HL-60 (cell line): Measurements from ENCODE around the gene SYNPO2.

ENCODE experiments used
- DNase-seq, 2 experiments: peaks; one replicate each; pipeline ENCODE4 v3.0.0-alpha.2; 2010 to 2020; ENCODE audit warnings: low read depth in 1 of 2, low spot score in 1 of 2
- H3K27ac ChIP-seq: fragments of 250-450 bp; sonication (Bioruptor Pico); replicated peaks from 2 replicates; pipeline ENCODE4 v1.5.1; 2020; ENCODE audit warnings: mild to moderate bottlenecking, moderate library complexity
- H3K27me3 ChIP-seq: fragments of 250-450 bp; sonication (Bioruptor Pico); 2 replicates; pipeline ENCODE4 v1.5.1; 2021; ENCODE audit warnings: mild to moderate bottlenecking, moderate library complexity; ENCODE audit not compliant: insufficient read depth, poor library complexity, severe bottlenecking
- H3K4me3 ChIP-seq: replicated peaks from 2 replicates; pipeline ENCODE4 v1.5.1; 2011; ENCODE audit warnings: mild to moderate bottlenecking, control low read depth, low read length; ENCODE audit not compliant: insufficient read depth
- GABPA ChIP-seq: IDR thresholded peaks from 2 replicates; pipeline ENCODE4 v1.6.1; 2012; ENCODE audit warnings: low read depth
- POLR2AphosphoS5 ChIP-seq: IDR thresholded peaks from 2 replicates; pipeline ENCODE4 v1.6.1; 2012; ENCODE audit warnings: low read depth
- SPI1 ChIP-seq: IDR thresholded peaks from 2 replicates; pipeline ENCODE4 v1.6.1; 2012; ENCODE audit warnings: low read depth, mild to moderate bottlenecking, borderline replicate concordance
- TF ChIP-seq, protein P1 (sequence below): IDR thresholded peaks from 2 replicates; pipeline ENCODE4 v1.6.1; 2012; ENCODE audit warnings: low read depth; ENCODE audit not compliant: insufficient replicate concordance
- TF ChIP-seq, protein P2 (sequence below): IDR thresholded peaks from one replicate; pipeline ENCODE4 v1.5.1; 2011; ENCODE audit warnings: low read length, control low read depth, inconsistent platforms; ENCODE audit not compliant: insufficient read depth

Gene SYNPO2

DNA sequence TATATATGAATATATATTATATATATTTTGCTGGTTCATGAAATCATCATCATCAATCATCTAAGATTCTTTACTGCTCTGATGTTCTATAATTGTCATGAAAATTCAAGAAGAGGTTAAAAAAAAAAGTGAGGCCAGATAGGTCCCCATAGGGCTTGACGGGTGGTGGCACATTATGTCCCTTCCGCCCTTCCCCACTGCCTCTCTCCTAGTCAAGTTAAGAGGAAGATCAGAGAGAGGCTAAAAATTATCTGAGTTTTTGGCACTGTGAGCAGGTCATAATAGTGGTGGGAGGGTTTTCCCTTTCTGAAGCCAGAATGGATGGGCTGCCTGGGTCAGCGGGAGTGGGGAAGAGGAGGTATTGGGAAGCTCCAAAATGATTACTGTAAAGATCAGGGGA is 5.4 kb downstream of the SYNPO2 start:
- no peak for TF ChIP-seq SPI1
- TF ChIP-seq, protein P1, sequence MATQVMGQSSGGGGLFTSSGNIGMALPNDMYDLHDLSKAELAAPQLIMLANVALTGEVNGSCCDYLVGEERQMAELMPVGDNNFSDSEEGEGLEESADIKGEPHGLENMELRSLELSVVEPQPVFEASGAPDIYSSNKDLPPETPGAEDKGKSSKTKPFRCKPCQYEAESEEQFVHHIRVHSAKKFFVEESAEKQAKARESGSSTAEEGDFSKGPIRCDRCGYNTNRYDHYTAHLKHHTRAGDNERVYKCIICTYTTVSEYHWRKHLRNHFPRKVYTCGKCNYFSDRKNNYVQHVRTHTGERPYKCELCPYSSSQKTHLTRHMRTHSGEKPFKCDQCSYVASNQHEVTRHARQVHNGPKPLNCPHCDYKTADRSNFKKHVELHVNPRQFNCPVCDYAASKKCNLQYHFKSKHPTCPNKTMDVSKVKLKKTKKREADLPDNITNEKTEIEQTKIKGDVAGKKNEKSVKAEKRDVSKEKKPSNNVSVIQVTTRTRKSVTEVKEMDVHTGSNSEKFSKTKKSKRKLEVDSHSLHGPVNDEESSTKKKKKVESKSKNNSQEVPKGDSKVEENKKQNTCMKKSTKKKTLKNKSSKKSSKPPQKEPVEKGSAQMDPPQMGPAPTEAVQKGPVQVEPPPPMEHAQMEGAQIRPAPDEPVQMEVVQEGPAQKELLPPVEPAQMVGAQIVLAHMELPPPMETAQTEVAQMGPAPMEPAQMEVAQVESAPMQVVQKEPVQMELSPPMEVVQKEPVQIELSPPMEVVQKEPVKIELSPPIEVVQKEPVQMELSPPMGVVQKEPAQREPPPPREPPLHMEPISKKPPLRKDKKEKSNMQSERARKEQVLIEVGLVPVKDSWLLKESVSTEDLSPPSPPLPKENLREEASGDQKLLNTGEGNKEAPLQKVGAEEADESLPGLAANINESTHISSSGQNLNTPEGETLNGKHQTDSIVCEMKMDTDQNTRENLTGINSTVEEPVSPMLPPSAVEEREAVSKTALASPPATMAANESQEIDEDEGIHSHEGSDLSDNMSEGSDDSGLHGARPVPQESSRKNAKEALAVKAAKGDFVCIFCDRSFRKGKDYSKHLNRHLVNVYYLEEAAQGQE = no peak
- no peak for TF ChIP-seq GABPA
- no peak for TF ChIP-seq POLR2AphosphoS5
- TF ChIP-seq, protein P2, sequence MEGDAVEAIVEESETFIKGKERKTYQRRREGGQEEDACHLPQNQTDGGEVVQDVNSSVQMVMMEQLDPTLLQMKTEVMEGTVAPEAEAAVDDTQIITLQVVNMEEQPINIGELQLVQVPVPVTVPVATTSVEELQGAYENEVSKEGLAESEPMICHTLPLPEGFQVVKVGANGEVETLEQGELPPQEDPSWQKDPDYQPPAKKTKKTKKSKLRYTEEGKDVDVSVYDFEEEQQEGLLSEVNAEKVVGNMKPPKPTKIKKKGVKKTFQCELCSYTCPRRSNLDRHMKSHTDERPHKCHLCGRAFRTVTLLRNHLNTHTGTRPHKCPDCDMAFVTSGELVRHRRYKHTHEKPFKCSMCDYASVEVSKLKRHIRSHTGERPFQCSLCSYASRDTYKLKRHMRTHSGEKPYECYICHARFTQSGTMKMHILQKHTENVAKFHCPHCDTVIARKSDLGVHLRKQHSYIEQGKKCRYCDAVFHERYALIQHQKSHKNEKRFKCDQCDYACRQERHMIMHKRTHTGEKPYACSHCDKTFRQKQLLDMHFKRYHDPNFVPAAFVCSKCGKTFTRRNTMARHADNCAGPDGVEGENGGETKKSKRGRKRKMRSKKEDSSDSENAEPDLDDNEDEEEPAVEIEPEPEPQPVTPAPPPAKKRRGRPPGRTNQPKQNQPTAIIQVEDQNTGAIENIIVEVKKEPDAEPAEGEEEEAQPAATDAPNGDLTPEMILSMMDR = no peak
- Histone ChIP-seq H3K27ac (no peak overlapping the region), H3K27me3 (peaks cover 2% of the 10 kb centered on the region), H3K4me3 (no peak overlapping the region)
- no peak for DNase-seq

DNA sequence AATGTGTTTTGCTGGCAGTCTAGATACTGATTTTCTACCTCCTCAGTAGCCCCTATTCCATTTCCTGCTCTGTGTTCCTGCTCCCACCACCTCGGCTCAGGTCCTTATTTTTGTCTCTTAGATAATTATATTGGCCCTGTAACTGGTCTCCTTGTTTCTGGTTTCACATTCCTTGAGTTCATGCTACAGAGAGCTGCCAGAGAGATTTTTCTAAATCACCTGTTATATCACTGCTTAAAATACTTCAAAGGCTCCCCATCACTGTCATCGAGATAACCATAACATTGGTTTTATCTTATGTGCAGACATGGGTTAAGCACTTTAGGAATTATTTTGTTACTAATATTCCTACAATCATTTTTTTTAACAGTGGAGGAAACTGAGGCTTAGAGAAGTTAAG is 9.6 kb downstream of the SYNPO2 start:
- Histone ChIP-seq H3K27me3 (no peaks in the 10 kb centered on the region), H3K27ac (no peak overlapping the region), H3K4me3 (no peak overlapping the region)
- DNase-seq = no peak
- TF ChIP-seq POLR2AphosphoS5 = no peak
- TF ChIP-seq SPI1 = no peak
- TF ChIP-seq, protein P1 = no peak
- TF ChIP-seq, protein P2 = no peak
- TF ChIP-seq GABPA = no peak

DNA sequence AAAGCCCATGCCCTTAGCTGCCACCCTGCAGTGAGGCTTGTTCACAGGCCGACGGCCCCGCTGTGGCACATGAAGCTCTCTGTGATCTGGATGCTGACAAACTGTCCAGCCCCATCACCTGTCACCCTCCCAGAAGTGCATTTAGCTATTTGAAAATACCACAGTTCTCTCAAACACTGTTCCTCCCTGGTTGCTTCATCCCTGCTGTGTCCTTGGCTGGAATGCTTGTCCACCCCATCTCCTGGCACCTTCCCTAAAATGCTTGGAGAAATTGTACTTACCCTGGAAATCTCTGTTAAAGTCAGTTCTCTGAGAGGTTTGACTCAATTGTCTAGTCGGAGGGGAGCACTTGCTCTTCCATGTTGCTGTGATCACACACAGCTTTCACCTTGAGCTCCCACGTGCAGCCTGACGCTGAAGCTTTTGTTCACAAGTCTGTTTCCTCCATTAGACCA is 10.1 kb downstream of the SYNPO2 start:
- TF ChIP-seq POLR2AphosphoS5 (no peak), GABPA (no peak), SPI1 (no peak)
- TF ChIP-seq, protein P2 = no peak
- TF ChIP-seq, protein P1 = no peak
- Histone ChIP-seq H3K27ac (no peak overlapping the region), H3K4me3 (no peak overlapping the region), H3K27me3 (no peaks in the 10 kb centered on the region)
- no peak for DNase-seq
